ENCODE data around the gene RNGTT.

The RNGTT gene

GRCh38 chr6:88588938-88589337, 374.5 kb downstream of the RNGTT start:
- no peak for DNase-seq
- in situ Hi-C loops (cut with HindIII; ENCODE audit: low pct_ligation_motif_present, low pct_unique_long_range_greater_than_20kb, low sequenced_read_pairs): no loop called here

GRCh38 chr6:88587150-88587520, 376.3 kb downstream of the RNGTT start:
- no peak for DNase-seq
- in situ Hi-C loops (cut with HindIII; ENCODE audit: low pct_ligation_motif_present, low pct_unique_long_range_greater_than_20kb, low sequenced_read_pairs): no loop called here

GRCh38 chr6:88586371-88587149, 376.9 kb downstream of the RNGTT start:
- in situ Hi-C loops (cut with HindIII; ENCODE audit: low pct_ligation_motif_present, low pct_unique_long_range_greater_than_20kb, low sequenced_read_pairs): no loop called here
- no peak for DNase-seq

GRCh38 chr6:88585276-88585692, 378.1 kb downstream of the RNGTT start:
- DNase-seq: no peak
- in situ Hi-C loops (cut with HindIII; ENCODE audit: low pct_ligation_motif_present, low pct_unique_long_range_greater_than_20kb, low sequenced_read_pairs): no loop called here

- in situ Hi-C loops (cut with HindIII; ENCODE audit: low pct_ligation_motif_present, low pct_unique_long_range_greater_than_20kb, low sequenced_read_pairs): no loop called here
- DNase-seq: no peak
Measured at GRCh38 chr6:88584581-88585275, 378.7 kb downstream of the RNGTT start.

GRCh38 chr6:88577461-88577860, 386.0 kb downstream of the RNGTT start:
- DNase-seq: no peak
- in situ Hi-C loops (cut with HindIII; ENCODE audit: low pct_ligation_motif_present, low pct_unique_long_range_greater_than_20kb, low sequenced_read_pairs): no loop called here

GRCh38 chr6:88575536-88575935, 387.9 kb downstream of the RNGTT start:
- no peak for DNase-seq
- in situ Hi-C loops (cut with HindIII; ENCODE audit: low pct_ligation_motif_present, low pct_unique_long_range_greater_than_20kb, low sequenced_read_pairs): no loop called here

GRCh38 chr6:88574651-88575050, 388.8 kb downstream of the RNGTT start:
- no peak for DNase-seq
- in situ Hi-C loops (cut with HindIII; ENCODE audit: low pct_ligation_motif_present, low pct_unique_long_range_greater_than_20kb, low sequenced_read_pairs): no loop called here

GRCh38 chr6:88574031-88574430, 389.4 kb downstream of the RNGTT start:
- in situ Hi-C loops (cut with HindIII; ENCODE audit: low pct_ligation_motif_present, low pct_unique_long_range_greater_than_20kb, low sequenced_read_pairs): no loop called here
- no peak for DNase-seq

GRCh38 chr6:88573561-88573960, 389.9 kb downstream of the RNGTT start:
- no peak for DNase-seq
- in situ Hi-C loops (cut with HindIII; ENCODE audit: low pct_ligation_motif_present, low pct_unique_long_range_greater_than_20kb, low sequenced_read_pairs): no loop called here

GRCh38 chr6:88572449-88573139, 390.8 kb downstream of the RNGTT start:
- DNase-seq: no peak
- in situ Hi-C loops (cut with HindIII; ENCODE audit: low pct_ligation_motif_present, low pct_unique_long_range_greater_than_20kb, low sequenced_read_pairs): no loop called here

GRCh38 chr6:88569959-88570358, 393.5 kb downstream of the RNGTT start:
- in situ Hi-C loops (cut with HindIII; ENCODE audit: low pct_ligation_motif_present, low pct_unique_long_range_greater_than_20kb, low sequenced_read_pairs): no loop called here
- no peak for DNase-seq

- in situ Hi-C loops (cut with HindIII; ENCODE audit: low pct_ligation_motif_present, low pct_unique_long_range_greater_than_20kb, low sequenced_read_pairs): no loop called here
- DNase-seq: no peak
Measured at GRCh38 chr6:88567696-88568095, 395.7 kb downstream of the RNGTT start.

- in situ Hi-C loops (cut with HindIII; ENCODE audit: low pct_ligation_motif_present, low pct_unique_long_range_greater_than_20kb, low sequenced_read_pairs): no loop called here
- DNase-seq: no peak
Measured at GRCh38 chr6:88566746-88567534, 396.5 kb downstream of the RNGTT start.

GRCh38 chr6:88565836-88566235, 397.6 kb downstream of the RNGTT start:
- no peak for DNase-seq
- in situ Hi-C loops (cut with HindIII; ENCODE audit: low pct_ligation_motif_present, low pct_unique_long_range_greater_than_20kb, low sequenced_read_pairs): no loop called here

GRCh38 chr6:88565409-88565811, 398.0 kb downstream of the RNGTT start:
- no peak for DNase-seq
- in situ Hi-C loops (cut with HindIII; ENCODE audit: low pct_ligation_motif_present, low pct_unique_long_range_greater_than_20kb, low sequenced_read_pairs): no loop called here

- in situ Hi-C loops (cut with HindIII; ENCODE audit: low pct_ligation_motif_present, low pct_unique_long_range_greater_than_20kb, low sequenced_read_pairs): no loop called here
- DNase-seq: no peak
Measured at GRCh38 chr6:88563277-88563625, 400.2 kb downstream of the RNGTT start.

- in situ Hi-C loops (cut with HindIII; ENCODE audit: low pct_ligation_motif_present, low pct_unique_long_range_greater_than_20kb, low sequenced_read_pairs): no loop called here
- DNase-seq: no peak
Measured at GRCh38 chr6:88562353-88563276, 400.8 kb downstream of the RNGTT start.
